ENCODE data around the gene CHRDL1. TPM values are rescaled to one million over a fixed set of nuclear protein-coding genes. Genes with fewer than 3 reads are reported as not detected.

CHRDL1 gene
- total RNA-seq, 1 donor from 2014 or later = 0.28 TPM

- no peak for TF ChIP-seq CTCF (IDR thresholded peaks at IDR 0.05; ENCODE audit: unreplicated experiment)
- H3K4me3 Mint-ChIP-seq (ENCODE audit: unreplicated experiment) = no peak overlapping the region
- no peak for DNase-seq (ENCODE audit: low spot score)
These were observed 50.3 kb downstream of the CHRDL1 start for GRCh38 chrX:110745288-110745687.

DNA sequence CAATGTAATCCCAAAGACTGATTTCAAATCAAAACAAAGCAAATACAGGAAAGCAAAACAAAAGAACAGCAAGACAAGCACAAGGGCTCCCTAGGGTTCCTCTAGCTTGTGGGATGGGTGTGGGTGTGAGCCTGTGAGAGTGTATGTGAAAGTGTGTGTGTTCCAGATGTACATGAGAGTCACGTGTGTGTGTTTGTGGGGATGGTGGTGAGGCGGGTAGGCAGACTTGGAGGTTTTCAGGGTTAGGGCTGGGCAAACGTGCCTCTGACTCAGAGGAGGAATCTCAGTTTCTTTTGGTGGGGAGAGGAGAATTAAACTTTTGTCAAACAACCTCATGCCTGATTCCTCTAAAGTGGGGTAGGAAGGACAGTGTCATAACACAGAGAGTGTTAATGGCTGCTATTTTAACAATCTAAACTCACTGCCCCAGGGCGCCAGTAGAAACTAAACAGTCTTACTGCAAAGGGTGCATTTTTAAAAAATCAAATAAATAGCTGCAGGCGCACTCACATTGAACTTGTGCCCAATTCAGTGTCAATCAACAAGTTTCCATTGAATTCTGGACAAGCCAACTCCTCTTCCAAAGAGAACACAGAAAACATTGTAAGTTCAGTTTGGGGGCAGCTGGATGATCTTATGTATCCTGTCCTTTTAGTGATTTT lies 51.8 kb downstream of the CHRDL1 start:
- Mint-ChIP-seq H3K36me3 (ENCODE audit: low read depth, unreplicated experiment) (no peaks in the 10 kb centered on the region), H3K9me3 (ENCODE audit: unreplicated experiment) (no peaks in the 10 kb centered on the region), H3K27me3 (ENCODE audit: unreplicated experiment) (peaks cover 1% of the 10 kb centered on the region), H3K4me3 (ENCODE audit: unreplicated experiment) (no peak overlapping the region), H3K4me1 (ENCODE audit: unreplicated experiment) (no peaks in the 10 kb centered on the region), H3K27ac (ENCODE audit: unreplicated experiment) (no peak overlapping the region)
- DNase-seq (ENCODE audit: low spot score) = no peak
- TF ChIP-seq CTCF (IDR thresholded peaks at IDR 0.05; ENCODE audit: unreplicated experiment) = no peak

More at GRCh38 chrX:110745288-110745687, 50.3 kb downstream of the CHRDL1 start:
- H3K36me3 Mint-ChIP-seq (ENCODE audit: low read depth, unreplicated experiment) = no peaks in the 10 kb centered on the region
- no peaks in the 10 kb centered on the region for H3K9me3 Mint-ChIP-seq (ENCODE audit: unreplicated experiment)
- H3K4me1 Mint-ChIP-seq (ENCODE audit: unreplicated experiment) = no peaks in the 10 kb centered on the region
- H3K27ac Mint-ChIP-seq (ENCODE audit: unreplicated experiment) = no peak overlapping the region
- H3K27me3 Mint-ChIP-seq (ENCODE audit: unreplicated experiment) = peaks cover 1% of the 10 kb centered on the region

DNA sequence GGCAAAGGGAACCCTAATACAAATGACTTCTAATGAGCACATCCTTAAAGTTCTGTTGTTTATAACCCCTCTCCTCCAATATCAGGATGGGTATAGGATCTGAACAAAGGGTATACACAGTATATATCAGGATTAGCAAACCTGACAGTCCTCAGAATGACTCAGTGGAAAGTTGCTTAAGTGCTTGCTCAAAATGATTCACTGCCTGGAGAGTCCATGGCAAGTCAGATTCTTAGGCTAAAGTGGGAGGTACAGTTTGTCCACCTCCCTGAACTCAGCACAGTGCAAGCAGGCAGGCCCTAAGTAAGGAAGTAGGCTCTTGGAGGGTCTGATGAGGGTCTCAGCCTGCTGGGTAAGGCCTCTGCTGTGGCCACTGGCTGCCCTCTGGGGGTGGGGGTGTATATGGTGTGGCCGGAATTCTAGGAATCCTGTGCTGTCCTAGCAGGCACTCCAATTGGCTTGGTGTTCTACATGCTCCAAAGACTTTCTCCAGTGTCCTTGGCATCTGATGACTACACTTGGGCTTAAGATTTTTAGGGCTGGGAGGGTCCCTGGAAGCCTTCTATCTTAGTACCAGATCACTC lies 54.3 kb downstream of the CHRDL1 start:
- peaks cover 1% of the 10 kb centered on the region for H3K27me3 Mint-ChIP-seq (ENCODE audit: unreplicated experiment)
- no peak overlapping the region for H3K4me3 Mint-ChIP-seq (ENCODE audit: unreplicated experiment)
- no peaks in the 10 kb centered on the region for H3K4me1 Mint-ChIP-seq (ENCODE audit: unreplicated experiment)
- H3K9me3 Mint-ChIP-seq (ENCODE audit: unreplicated experiment) = no peaks in the 10 kb centered on the region
- no peak for TF ChIP-seq CTCF (IDR thresholded peaks at IDR 0.05; ENCODE audit: unreplicated experiment)
- no peak for DNase-seq (ENCODE audit: low spot score)
- H3K36me3 Mint-ChIP-seq (ENCODE audit: low read depth, unreplicated experiment) = no peaks in the 10 kb centered on the region
- no peak overlapping the region for H3K27ac Mint-ChIP-seq (ENCODE audit: unreplicated experiment)

DNA sequence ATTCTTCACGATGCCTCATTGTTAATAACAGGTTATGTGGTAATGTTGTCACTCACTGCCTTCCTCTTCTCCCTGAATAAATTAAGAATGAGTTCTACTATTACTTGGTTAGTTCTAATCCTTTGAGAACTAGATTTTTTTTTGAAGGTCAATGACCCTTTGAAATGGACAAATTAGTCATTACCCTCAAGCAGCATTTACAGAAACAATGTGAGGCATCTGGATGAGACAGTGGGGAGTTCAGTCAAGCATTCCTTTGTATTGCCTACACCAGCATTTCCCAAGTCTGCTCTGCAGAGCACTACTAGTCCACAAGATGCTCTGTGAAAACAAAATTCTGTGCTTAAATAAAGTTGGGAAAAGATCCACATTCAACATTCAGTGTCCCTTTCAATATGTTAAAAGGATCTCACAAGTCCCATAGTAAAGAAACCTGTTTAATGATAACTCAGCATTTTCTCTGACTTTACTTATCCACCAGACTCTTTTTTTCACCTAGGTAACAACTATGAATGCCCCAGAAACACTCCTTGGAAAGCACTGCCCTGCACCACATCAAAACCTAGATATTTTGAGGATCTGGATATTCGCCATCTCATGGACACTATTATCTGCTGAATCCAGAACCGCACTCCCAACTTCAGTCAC lies 60.6 kb downstream of the CHRDL1 start:
- H3K27me3 Mint-ChIP-seq (ENCODE audit: unreplicated experiment) = no peaks in the 10 kb centered on the region
- no peaks in the 10 kb centered on the region for H3K4me1 Mint-ChIP-seq (ENCODE audit: unreplicated experiment)
- no peaks in the 10 kb centered on the region for H3K9me3 Mint-ChIP-seq (ENCODE audit: unreplicated experiment)
- DNase-seq (ENCODE audit: low spot score) = no peak
- no peak overlapping the region for H3K4me3 Mint-ChIP-seq (ENCODE audit: unreplicated experiment)
- no peaks in the 10 kb centered on the region for H3K36me3 Mint-ChIP-seq (ENCODE audit: low read depth, unreplicated experiment)
- TF ChIP-seq CTCF (IDR thresholded peaks at IDR 0.05; ENCODE audit: unreplicated experiment) = no peak
- no peak overlapping the region for H3K27ac Mint-ChIP-seq (ENCODE audit: unreplicated experiment)

DNA sequence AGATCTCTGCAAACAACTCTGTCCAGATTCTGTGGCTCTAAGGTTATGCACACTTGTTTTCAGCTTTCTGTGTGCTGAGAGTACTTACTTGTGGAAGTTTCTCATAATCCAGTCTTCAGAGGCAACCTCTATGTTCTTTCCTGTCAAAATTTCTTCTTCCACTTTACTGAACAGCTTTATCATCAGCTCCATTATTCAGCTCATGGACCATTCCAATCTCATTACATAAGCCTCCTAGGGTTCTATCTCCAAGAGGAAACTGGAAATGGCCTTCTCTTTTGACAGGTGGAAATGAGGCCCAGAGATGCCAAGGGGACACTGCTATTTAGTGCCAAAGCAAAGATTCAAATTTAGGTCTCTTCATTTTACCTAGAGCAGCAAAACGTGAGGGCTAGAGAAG lies 61.3 kb downstream of the CHRDL1 start:
- Mint-ChIP-seq H3K27ac (ENCODE audit: unreplicated experiment) (no peak overlapping the region), H3K36me3 (ENCODE audit: low read depth, unreplicated experiment) (no peaks in the 10 kb centered on the region), H3K4me3 (ENCODE audit: unreplicated experiment) (no peak overlapping the region), H3K9me3 (ENCODE audit: unreplicated experiment) (no peaks in the 10 kb centered on the region), H3K27me3 (ENCODE audit: unreplicated experiment) (no peaks in the 10 kb centered on the region), H3K4me1 (ENCODE audit: unreplicated experiment) (no peaks in the 10 kb centered on the region)
- DNase-seq (ENCODE audit: low spot score) = no peak
- no peak for TF ChIP-seq CTCF (IDR thresholded peaks at IDR 0.05; ENCODE audit: unreplicated experiment)

Measured in endothelial cell (in vitro differentiated cells).